G401 (cell line): ENCODE results near the gene DOK4. TPM values are rescaled to one million over a fixed set of nuclear protein-coding genes. Genes with fewer than 3 reads are reported as not detected.

ENCODE experiments used
- DNase-seq: peaks from one replicate; pipeline ENCODE4 v3.0.0-alpha.2; 2015; ENCODE audit warnings: low spot score
- in situ Hi-C: cut with HindIII; loops from 2 replicates; pipeline ENCODE4 v1.10.0; 2016; ENCODE audit warnings: low sequenced_read_pairs, mixed read lengths
- total RNA-seq: library from RNA; depleted of rRNA; stranded (reverse); fragments of >200 nt; shearing (Covaris generic); gene quantifications from 2 replicates; pipeline ENCODE4 v1.2.3, GENCODE V29; 2014

The DOK4 gene
- total RNA-seq, 1 experiment from 2014 or later: 33.7 TPM

GRCh38 chr16:57481421-57481820 lies 4.9 kb downstream of the DOK4 start:
- in situ Hi-C loops: no loop called here

GRCh38 chr16:57480754-57481230 lies 5.5 kb downstream of the DOK4 start:
- in situ Hi-C loops: no loop called here
- peak; percentile 80 for DNase-seq

More at GRCh38 chr16:57481421-57481820, 4.9 kb downstream of the DOK4 start:
- no peak for DNase-seq

GRCh38 chr16:57479976-57480753 lies 6.1 kb downstream of the DOK4 start:
- in situ Hi-C loops: no loop called here
- DNase-seq: no peak

- DNase-seq: peak; percentile 79
- in situ Hi-C loops: no loop called here
Observed at GRCh38 chr16:57479205-57479975, 6.9 kb downstream of the DOK4 start.

DNA sequence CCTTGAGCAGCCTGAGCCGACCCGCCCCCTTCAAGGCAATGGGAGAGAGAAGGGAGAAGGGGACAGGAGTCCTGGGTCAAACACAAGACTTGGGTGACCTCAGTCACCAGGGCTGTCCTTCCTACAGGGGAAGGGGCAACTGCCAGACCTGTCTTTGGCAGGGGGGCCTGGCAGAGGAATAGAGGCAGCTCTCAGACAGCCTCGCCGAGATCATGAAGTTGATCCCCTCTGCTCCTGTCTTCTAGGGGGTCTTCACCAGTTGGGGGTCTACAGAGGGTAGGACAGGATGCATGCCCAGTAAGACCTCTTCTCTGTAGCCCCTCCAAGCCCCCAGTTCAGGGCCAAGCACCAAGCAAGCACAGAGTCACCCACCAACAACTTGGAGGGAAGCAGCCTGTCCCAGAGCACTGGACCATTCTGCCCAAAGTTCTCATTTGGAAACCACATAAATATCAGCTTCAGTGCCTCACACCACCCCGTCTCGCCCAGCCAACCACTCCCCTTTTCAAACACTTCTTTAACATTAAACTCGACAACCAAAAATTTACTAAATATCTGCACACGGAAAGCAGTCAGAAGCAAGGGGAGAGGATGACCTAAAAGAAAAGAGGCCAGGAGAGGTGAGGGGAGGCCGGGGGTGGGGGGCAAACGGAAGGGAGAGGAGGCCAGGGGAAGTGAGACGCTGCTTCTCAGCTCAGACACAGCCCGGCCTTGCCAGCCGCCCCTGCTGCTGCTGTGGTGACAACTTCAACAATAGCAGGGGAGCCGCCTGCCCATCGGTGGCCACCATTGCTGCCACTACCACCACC lies 7.7 kb downstream of the DOK4 start:
- in situ Hi-C loops: no loop called here
- no peak for DNase-seq

DNA sequence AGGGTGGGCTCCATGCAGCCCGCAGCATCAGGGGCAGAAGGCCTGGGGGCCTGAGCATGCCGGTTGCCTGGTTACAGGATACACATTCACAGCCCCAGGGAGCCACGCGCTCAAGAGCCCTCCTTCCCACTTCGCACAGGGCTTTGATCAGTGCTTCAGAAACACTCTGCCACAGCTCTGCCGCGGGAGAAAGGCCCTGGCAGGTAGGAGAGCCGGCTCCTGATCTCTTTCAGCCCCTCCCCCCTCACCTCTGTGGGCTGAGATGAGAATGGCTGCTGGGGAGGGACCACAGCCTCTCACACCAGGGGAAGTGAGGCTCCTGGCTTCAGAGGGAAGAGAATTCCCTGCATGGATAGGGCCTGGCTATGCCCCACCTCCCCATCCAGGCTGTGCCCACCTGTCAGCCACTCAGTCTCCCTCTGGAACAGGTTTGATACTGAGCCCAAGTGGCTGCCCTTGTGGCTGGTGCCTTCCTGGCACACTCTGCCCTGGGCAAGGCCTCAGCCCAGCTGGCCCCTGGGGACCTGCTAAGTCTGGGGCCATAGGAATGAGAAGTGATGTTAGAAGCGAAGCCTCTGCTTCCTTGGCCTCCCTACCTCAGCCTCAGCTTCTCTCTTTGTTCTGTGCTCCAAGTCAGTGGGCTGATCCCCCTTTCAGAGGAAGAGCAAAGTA lies 8.6 kb downstream of the DOK4 start:
- in situ Hi-C loops: no loop called here
- DNase-seq: no peak

GRCh38 chr16:57476546-57477410 lies 9.5 kb downstream of the DOK4 start:
- in situ Hi-C loops: no loop called here
- DNase-seq: no peak

DNA sequence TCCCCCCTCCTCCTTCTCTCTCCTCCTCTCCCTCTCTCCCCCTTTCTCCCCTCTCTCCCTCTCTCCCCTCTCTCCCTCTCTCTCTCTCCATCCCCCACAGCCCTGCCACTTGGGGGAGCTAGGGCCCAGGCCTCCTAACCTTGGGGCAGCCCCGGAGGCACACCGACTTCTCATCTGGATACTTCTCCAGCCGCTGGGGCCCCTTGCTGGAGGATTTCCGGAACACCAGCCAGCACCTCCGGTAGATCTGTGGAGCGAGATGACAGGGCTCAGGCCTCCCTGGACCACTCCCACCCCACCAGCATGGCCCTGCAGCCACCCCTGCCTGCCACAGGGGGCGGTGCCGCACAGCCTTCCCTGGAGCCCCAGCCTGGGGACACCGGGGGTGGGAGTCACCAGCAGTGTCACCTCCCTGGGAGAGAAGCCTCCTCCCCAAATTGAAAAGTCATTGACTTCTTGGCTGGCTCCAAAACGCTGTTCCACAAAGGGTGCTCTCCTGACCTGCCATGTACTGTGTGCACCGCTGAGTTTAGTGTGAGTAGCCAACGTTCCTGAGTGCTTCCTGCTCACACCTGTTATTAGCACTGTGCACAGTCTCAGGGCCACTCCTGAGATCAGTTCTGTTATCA lies 10.5 kb downstream of the DOK4 start:
- in situ Hi-C loops: no loop called here
- peak; percentile 46 for DNase-seq

DNA sequence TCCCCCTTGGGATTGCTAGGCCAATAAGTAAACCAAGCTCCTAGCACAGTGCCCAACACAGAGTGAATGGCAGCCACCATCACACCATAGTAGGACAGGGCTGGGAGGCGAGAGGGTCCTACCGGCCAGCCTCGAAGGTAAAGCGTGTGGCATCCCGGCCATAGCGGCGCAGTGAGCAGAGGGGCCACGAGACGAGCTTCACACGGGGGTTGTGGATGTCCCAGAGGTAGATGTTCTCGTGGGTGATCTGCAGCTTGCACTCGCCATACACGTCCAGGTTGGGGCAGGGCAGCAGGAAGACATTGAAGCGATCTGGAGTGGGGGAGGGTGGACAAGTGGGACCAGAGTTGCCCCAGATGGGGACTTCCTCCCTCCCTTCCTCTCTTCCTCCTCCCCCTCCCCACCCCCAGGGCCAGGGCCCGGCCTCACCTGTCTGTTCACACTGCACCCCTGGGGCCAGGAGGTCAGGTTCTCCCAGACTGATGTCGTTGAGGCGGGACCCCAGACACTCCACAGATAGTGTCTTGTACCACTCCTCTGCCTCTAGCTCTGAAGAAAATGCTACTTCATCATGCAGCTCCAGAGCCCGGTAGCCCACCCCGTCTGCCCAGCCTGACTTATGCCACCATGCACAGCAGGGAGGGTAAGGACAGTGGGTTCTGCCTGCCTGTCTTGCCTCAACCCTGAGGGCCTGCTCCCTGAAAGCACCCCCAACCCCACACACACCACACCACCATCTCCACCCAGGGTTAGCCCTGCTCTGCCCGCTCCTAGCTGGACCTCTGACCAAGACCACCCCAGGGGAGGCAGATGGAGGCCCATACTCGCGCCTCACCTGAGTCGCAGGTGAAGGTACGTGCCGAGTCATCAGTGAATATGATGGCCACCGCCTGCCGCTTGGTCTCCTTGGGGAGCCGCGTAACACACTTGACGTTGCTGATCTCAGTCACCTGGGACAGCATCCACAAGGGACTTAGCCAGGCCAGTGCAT lies 11.3 kb downstream of the DOK4 start:
- no peak for DNase-seq
- in situ Hi-C loops: no loop called here

- no peak for DNase-seq
- in situ Hi-C loops: no loop called here
Observed at GRCh38 chr16:57473906-57474305, 12.4 kb downstream of the DOK4 start.

- no peak for DNase-seq
- in situ Hi-C loops: no loop called here
Observed at GRCh38 chr16:57473176-57473840, 13.0 kb downstream of the DOK4 start.

DNA sequence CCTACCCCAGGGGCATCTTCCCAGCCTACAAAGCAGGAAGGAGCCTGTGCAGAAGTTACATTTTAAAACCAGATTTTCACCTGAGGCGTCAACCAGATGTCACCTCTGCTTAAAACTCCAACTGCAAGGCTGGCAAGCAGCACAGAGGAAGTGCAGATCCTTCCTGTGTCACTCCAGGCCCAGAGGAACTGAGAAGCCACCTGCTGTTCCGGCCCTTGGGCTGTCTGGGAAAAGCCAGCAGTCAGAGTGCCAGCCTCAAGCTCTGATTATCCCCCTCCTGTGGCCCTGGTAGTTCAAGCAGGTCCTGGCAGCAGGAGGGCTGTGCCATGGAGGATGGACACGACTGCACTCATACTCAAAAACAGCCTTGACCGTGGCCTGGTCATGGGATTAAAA lies 13.6 kb downstream of the DOK4 start:
- in situ Hi-C loops: no loop called here

GRCh38 chr16:57471852-57472664 lies 14.2 kb downstream of the DOK4 start:
- no peak for DNase-seq
- in situ Hi-C loops: no loop called here

More for the DNA sequence above, 13.6 kb downstream of the DOK4 start:
- no peak for DNase-seq

GRCh38 chr16:57471209-57471608 lies 15.1 kb downstream of the DOK4 start:
- in situ Hi-C loops: no loop called here
- no peak for DNase-seq

GRCh38 chr16:57470711-57471110 lies 15.6 kb downstream of the DOK4 start:
- DNase-seq: no peak

More at GRCh38 chr16:57470711-57471110, 15.6 kb downstream of the DOK4 start:
- in situ Hi-C loops: no loop called here
